CD4-positive, alpha-beta T cell (primary cell): ENCODE results near the gene NT5DC1. TPM values are rescaled to one million over a fixed set of nuclear protein-coding genes. Genes with fewer than 3 reads are reported as not detected.

ENCODE experiments used
- ATAC-seq: fragments of 200-7000 bp; cut with Tn5 transposase; one replicate; pipeline ENCODE4 v1.10.0; 2022; ENCODE audit warnings: mild to moderate bottlenecking; ENCODE audit not compliant: poor library complexity
- CTCF ChIA-PET: fragments of 350-600 bp; sonication (Branson Sonifier 250); formaldehyde crosslinking; loops from one replicate; lab custom pipeline; 2021; ENCODE audit warnings: antibody characterized with exemption, inconsistent platforms; lab: Charles Lee
- POLR2A ChIA-PET: fragments of 350-600 bp; sonication (Branson Sonifier 250); formaldehyde crosslinking; loops from one replicate; lab custom pipeline; 2021; ENCODE audit warnings: antibody characterized with exemption, inconsistent platforms; lab: Charles Lee
- DNase-seq, 14 experiments: peaks; one replicate each; pipeline ENCODE4 v3.0.0-alpha.2; 2013 to 2020; ENCODE audit warnings: mixed read lengths in 2 of 14
- H3K27ac ChIP-seq, 2 donors: one replicate each; pipeline versions ENCODE4 v1.5.1 to v1.7.0; 2013; ENCODE audit warnings: low read length in 2 of 2, low read depth in 1 of 2, mild to moderate bottlenecking in 1 of 2
- H3K27me3 ChIP-seq, 2 experiments: 1 replicate in 1 of 2; 2 replicates in 1 of 2; pipeline versions ENCODE4 v1.6.1 to v1.7.0; 2013; ENCODE audit warnings: low read length in 2 of 2, control low read depth in 1 of 2, mild to moderate bottlenecking in 1 of 2, moderate library complexity in 1 of 2; ENCODE audit not compliant: insufficient read depth in 2 of 2, control insufficient read depth in 1 of 2
- H3K36me3 ChIP-seq: one replicate; pipeline ENCODE4 v1.6.1; 2013; ENCODE audit warnings: low read length, control low read depth; ENCODE audit not compliant: insufficient read depth
- H3K4me1 ChIP-seq: one replicate; pipeline ENCODE4 v1.6.1; 2013; ENCODE audit warnings: low read length, control low read depth; ENCODE audit not compliant: insufficient read depth
- H3K4me3 ChIP-seq: one replicate; pipeline ENCODE4 v1.5.1; 2013; ENCODE audit warnings: mild to moderate bottlenecking, low read length, moderate library complexity
- H3K9me3 ChIP-seq, 2 experiments: 1 replicate in 1 of 2; 2 replicates in 1 of 2; pipeline versions ENCODE4 v1.6.1 to v1.7.0; 2013; ENCODE audit warnings: low read length in 2 of 2, mild to moderate bottlenecking in 2 of 2, control low read depth in 1 of 2, moderate library complexity in 1 of 2; ENCODE audit not compliant: control insufficient read depth in 1 of 2, insufficient read depth in 1 of 2
- H3K27ac Mint-ChIP-seq: one replicate; pipeline ENCODE4 v1.8.0; 2020; ENCODE audit warnings: mixed read lengths
- H3K27me3 Mint-ChIP-seq: one replicate; pipeline ENCODE4 v1.8.0; 2021; ENCODE audit warnings: mixed read lengths
- H3K36me3 Mint-ChIP-seq: one replicate; pipeline ENCODE4 v1.8.0; 2021; ENCODE audit warnings: low read depth, mixed read lengths
- H3K4me1 Mint-ChIP-seq: one replicate; pipeline ENCODE4 v1.8.0; 2021; ENCODE audit warnings: low read depth, mixed read lengths
- H3K4me3 Mint-ChIP-seq: one replicate; pipeline ENCODE4 v1.8.0; 2020; ENCODE audit warnings: mild to moderate bottlenecking, mixed read lengths
- H3K9me3 Mint-ChIP-seq: one replicate; pipeline ENCODE4 v1.8.0; 2020; ENCODE audit warnings: mixed read lengths
- CTCF ChIP-seq: fragments of 200-600 bp; IDR thresholded peaks from one replicate; pipeline ENCODE4 v1.8.0; 2022; ENCODE audit warnings: antibody characterized with exemption, mild to moderate bottlenecking
- intact Hi-C, 2 experiments: fragments of 100-400 bp; cut with DNase I in 1 of 2; cut with micrococcal nuclease in 1 of 2; formaldehyde crosslinking; loops; one replicate each; pipeline versions ENCODE4 v1.15.1 to v1.9.0; 2023 to 2025; cut with DNase I, micrococcal nuclease
- total RNA-seq, 174 experiments: library from RNA in 2 of 174; stranded (reverse) in 2 of 174; gene quantifications; one replicate each; pipeline ENCODE4 v1.2.3 and lab custom pipeline; 2021 to 2026

Gene NT5DC1
- total RNA-seq, 2 experiments from 2014 or later: 24.2 to 27.2 TPM

DNA sequence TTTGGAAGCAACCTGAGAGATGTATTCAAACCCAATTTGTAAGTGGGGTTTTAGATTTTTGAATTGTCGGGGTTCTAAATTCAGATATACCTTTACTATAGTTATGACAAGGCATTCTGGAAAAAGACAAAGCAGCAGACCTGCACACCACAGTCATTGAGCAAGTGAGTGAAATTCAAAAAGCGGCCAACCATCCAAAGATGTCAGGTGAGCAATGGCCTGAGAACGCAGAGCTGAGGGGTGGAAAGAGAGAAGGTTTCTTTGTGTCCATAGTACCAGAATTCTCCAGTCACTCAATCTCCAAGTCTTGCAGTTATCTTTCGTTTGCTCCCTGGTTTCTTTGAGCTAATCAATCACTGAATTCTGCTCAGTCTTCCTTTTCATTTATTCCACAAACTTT, 38.2 kb upstream of the NT5DC1 start:
- ChIA-PET POLR2A (no interaction called here), CTCF (interaction anchor here (0.8 kb wide), 1 partner anchor 9 kb away, joined by 4 read pairs; no protein-coding TSS in a partner anchor)
- H3K9me3 Mint-ChIP-seq: no peaks in the 10 kb centered on the region
- no peaks in the 10 kb centered on the region for H3K4me1 Mint-ChIP-seq
- no peak overlapping the region for H3K4me3 Mint-ChIP-seq
- Histone ChIP-seq H3K4me1 (no peaks in the 10 kb centered on the region), H3K27me3 (no peaks in the 10 kb centered on the region), H3K9me3 (no peaks in the 10 kb centered on the region), H3K27ac (no peak overlapping the region), H3K4me3 (no peak overlapping the region), H3K36me3 (no peaks in the 10 kb centered on the region)
- DNase-seq: no peak
- H3K36me3 Mint-ChIP-seq: no peaks in the 10 kb centered on the region
- peaks cover 34% of the 10 kb centered on the region for H3K27me3 Mint-ChIP-seq
- no peak for TF ChIP-seq CTCF
- intact Hi-C loops: no loop called here
- H3K27ac Mint-ChIP-seq: no peak overlapping the region
- no peak for ATAC-seq

- DNase-seq: no peak
- Histone ChIP-seq H3K9me3 (no peaks in the 10 kb centered on the region), H3K27ac (no peak overlapping the region), H3K4me3 (no peak overlapping the region), H3K4me1 (no peaks in the 10 kb centered on the region), H3K36me3 (no peaks in the 10 kb centered on the region), H3K27me3 (no peaks in the 10 kb centered on the region)
- intact Hi-C loops: no loop called here
- H3K4me3 Mint-ChIP-seq: no peak overlapping the region
- ATAC-seq: no peak
- CTCF ChIA-PET: no interaction called here
- POLR2A ChIA-PET: no interaction called here
- no peak overlapping the region for H3K27ac Mint-ChIP-seq
- no peaks in the 10 kb centered on the region for H3K4me1 Mint-ChIP-seq
- no peak for TF ChIP-seq CTCF
- no peaks in the 10 kb centered on the region for H3K9me3 Mint-ChIP-seq
- H3K27me3 Mint-ChIP-seq: peaks cover 31% of the 10 kb centered on the region
- H3K36me3 Mint-ChIP-seq: no peaks in the 10 kb centered on the region
Observed at GRCh38 chr6:116064666-116065065, 36.0 kb upstream of the NT5DC1 start.

GRCh38 chr6:116066789-116067188, 33.9 kb upstream of the NT5DC1 start:
- no peaks in the 10 kb centered on the region for H3K9me3 Mint-ChIP-seq
- Histone ChIP-seq H3K4me3 (no peak overlapping the region), H3K4me1 (no peaks in the 10 kb centered on the region), H3K27me3 (no peaks in the 10 kb centered on the region), H3K27ac (no peak overlapping the region), H3K9me3 (no peaks in the 10 kb centered on the region), H3K36me3 (no peaks in the 10 kb centered on the region)
- TF ChIP-seq CTCF: no peak
- H3K4me1 Mint-ChIP-seq: no peaks in the 10 kb centered on the region
- no peaks in the 10 kb centered on the region for H3K36me3 Mint-ChIP-seq
- H3K27me3 Mint-ChIP-seq: peaks cover 19% of the 10 kb centered on the region
- H3K27ac Mint-ChIP-seq: no peak overlapping the region
- ChIA-PET CTCF (no interaction called here), POLR2A (no interaction called here)
- no peak for DNase-seq
- no peak for ATAC-seq
- intact Hi-C loops: no loop called here
- no peak overlapping the region for H3K4me3 Mint-ChIP-seq
